Uterus (tissue), 2 donors: ENCODE measurements around the gene DGKI.

Experiments
- CTCF ChIP-seq, 4 experiments: fragments of 200-600 bp in 2 of 4; fragments of 450-650 bp in 2 of 4; sonication (generic) in 2 of 4; IDR thresholded peaks; one replicate each; pipeline ENCODE4 v1.5.1; 2016 to 2019; ENCODE audit warnings: antibody characterized with exemption in 4 of 4, mild to moderate bottlenecking in 2 of 4, moderate library complexity in 1 of 4
- POLR2A ChIP-seq, 2 donors: fragments of 450-650 bp; IDR thresholded peaks; one replicate each; pipeline ENCODE4 v1.6.1; 2016; ENCODE audit warnings: antibody characterized with exemption in 2 of 2, mild to moderate bottlenecking in 1 of 2, moderate library complexity in 1 of 2

GRCh38 chr7:137634356-137634755, 212.4 kb downstream of the DGKI start:
- TF ChIP-seq POLR2A (IDR thresholded peaks at IDR 0.05) (no peak), CTCF (IDR thresholded peaks at IDR 0.05) (no peak)
